Globus pallidus (tissue), 1 donor: ENCODE data around the gene TMEM163.
"Not testable (repeated sequence)": the region's sequence is repeated elsewhere in the genome, so short reads cannot be mapped to it uniquely, and the experiment has no call there.

Source experiments
- DNase-seq: peaks from one replicate; pipeline ENCODE4 v3.0.0-alpha.2; 2015; ENCODE audit warnings: low spot score

Gene TMEM163

DNA sequence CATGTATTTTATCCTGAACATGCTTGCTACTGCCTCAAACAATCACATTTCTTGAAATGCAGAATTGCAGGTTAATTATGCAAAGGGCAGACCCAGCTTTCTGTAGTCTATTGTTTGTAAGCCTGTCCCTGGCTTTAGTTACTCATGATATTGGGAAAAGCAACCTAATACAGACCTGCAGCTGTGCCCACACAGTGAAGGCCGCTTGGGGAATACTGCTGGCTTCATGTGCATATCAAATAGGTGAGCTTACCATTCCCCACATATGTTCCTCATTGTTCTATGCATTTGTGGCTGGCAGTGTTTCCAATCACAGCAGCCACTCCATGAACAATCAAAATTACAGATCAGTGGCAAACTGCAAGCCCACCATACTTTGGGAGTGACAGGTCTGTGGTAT lies 186.3 kb downstream of the TMEM163 start:
- DNase-seq: no peak

DNA sequence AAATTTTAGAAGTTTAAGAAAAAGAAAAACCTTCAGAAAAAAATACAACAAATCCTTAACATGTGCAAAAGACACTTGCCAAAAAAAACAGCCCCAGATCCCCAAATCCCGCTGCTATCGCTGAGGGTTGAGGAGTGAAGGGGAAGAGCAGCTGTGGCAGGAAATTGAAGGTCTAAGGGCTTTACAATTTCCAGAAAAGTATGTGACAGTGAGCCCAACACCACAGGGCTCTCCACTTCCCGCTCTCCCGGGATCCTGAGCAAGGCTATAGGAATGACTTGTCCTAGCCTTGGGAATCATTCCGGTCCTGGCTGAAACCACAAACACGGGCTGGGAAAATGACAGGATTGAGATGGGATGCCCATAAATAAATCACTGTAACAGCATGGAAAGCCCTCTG lies 191.4 kb downstream of the TMEM163 start:
- DNase-seq: no peak

GRCh38 chr2:134522496-134523455 lies 196.0 kb downstream of the TMEM163 start:
- no peak for DNase-seq

GRCh38 chr2:134518101-134518500 lies 200.7 kb downstream of the TMEM163 start:
- DNase-seq: no peak

GRCh38 chr2:134515137-134515536 lies 203.7 kb downstream of the TMEM163 start:
- DNase-seq: no peak

- DNase-seq: no peak
Measured at GRCh38 chr2:134513465-134513804, 205.4 kb downstream of the TMEM163 start.

GRCh38 chr2:134512734-134513464 lies 205.9 kb downstream of the TMEM163 start:
- DNase-seq: no peak

- no peak for DNase-seq
Measured at GRCh38 chr2:134508391-134508790, 210.4 kb downstream of the TMEM163 start.

DNA sequence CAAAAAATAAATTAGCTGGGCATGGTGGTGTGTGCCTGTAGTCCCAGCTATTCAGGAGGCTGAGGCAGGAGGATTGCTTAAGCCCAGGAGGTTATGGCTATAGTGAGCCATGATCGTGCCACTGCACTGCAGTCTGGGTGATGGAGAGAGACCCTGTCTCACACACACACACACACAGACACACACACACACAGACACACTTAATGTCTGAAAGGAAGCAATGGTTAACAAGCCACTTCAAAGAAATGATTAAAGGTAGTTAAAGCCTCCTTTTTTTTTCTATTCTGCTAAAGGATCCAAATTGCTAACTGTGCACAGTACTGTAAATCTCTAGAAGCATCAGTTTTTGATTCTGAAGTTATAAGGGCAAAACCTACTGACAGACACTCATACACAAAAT lies 211.1 kb downstream of the TMEM163 start:
- no peak for DNase-seq

GRCh38 chr2:134507159-134507558 lies 211.6 kb downstream of the TMEM163 start:
- not testable (repeated sequence) for DNase-seq

DNA sequence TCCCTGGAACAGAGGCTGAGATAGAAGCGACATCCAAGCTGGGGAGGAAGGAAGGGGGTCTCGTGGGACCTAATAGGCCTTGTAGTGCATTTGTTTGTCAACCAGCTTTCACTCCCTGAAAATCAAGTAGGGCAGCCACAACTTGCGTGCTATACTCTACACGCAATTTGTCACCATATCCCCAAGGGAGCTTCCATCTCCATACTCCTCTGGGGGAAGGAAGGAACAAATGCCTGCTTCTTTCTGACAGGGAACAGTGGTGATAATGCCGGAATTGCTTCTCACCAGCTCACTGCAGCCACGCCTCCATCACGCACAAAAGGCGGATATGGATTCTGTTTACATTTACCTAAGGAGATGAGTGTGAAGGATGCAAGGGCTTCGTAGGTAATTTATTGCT lies 213.4 kb downstream of the TMEM163 start:
- DNase-seq: no peak

DNA sequence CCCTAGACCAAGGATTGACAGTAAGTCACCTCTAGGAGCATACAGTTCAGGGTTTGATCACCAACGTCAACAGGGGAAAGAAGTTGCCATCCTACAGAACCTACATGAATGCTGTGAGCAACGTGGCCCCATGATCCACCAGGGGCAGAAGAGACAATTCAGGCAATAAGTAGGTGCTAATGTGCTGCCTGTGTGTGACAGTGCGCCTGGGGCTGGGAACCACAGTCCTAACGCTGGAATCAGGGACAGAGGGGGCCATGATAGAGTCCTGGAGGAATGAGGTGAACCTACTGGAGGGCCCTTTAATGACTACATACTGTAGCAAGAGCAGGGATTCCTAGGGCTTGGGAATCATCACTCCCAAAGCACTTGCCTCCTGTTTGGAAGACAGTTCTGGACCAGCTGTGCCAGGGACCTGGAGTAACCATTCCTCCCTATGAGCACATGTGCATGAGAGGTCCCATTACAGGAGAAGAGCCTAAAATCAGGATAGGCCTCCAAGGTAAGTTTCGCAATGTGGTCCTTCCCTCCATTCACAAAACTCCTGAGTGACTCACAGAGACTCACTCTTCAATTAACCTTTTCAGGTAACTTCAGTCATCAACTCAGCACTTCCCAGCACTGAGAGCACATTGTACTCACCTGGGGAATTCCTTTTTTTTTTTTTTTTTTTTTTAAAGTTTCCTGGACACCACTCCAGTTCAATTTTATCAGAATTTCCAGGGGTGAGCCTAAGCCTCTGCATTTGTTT lies 214.0 kb downstream of the TMEM163 start:
- no peak for DNase-seq

DNA sequence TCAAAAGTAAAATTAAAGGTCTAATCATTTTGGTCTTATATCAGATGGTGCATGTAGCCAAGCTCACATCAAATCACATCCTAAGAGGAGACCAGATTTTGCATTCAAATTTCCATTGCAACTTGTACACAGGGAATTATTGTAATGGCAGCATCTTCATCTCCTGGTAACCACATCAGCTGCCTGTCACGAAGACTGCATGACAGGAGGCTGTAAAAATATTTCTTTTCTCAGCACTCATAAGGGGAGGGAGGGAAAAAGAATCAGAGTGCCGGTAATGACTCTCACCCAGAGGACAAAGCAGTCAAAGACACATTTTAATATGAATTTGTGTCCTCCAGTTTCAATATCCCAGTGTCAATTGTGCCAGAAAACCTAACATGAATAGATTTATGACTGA lies 216.7 kb downstream of the TMEM163 start:
- DNase-seq: no peak

DNA sequence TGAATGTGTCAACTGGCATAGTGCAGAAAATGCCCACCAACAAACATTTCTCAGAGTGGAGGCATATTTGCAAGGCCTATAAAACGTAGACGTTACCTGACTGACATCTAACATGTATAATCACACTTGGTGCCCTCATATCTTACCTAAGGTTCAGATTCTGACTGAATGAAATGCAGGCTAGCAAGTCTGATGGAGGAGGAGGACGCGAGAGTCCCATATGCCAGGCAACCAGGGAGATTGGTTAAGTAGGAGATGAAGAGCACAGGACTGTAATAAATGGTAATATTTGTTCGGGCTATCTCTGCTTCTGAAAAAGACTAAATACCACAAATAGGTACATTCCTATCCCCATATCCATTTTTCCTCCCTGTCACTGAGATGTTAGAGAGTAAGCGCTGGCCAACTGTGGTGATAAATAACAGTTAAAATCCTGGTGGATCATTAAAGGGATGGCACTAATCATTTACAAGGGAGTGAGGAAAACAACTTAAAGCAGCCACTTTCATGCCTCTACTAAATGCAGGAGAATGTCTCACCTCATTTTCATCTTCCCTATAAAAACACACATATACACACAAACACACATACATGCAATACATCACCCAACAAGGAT lies 217.2 kb downstream of the TMEM163 start:
- DNase-seq: no peak

GRCh38 chr2:134500211-134500935 lies 218.4 kb downstream of the TMEM163 start:
- no peak for DNase-seq

DNA sequence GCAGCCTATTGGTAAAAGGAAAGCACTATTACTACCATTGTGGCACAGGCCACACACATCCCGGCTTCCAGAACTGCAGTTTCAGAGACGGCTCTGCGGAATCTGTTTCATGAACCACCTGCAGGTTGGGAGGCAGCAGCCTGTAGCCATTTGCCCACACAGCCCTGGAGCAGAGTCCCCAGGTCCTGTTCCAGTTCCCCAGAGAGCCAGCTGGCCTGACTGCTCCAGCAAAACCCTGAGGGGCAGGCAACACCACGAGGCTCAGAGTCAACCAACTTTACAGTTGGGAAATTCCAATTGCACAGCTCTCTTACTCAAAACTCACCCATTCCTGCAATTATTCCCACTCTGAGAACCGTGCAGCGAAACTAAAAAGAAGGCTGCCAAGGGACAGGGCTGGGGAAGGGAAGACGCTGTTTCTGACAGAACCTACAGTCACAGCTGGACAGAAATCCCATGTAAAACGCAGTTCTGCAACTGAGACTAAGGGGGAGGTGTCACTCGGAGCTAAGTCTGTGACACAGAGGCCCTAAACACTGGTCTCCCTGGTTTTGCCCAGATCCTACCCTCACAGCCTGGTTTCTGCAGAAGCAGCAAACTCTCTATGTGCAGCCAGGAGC lies 219.4 kb downstream of the TMEM163 start:
- no peak for DNase-seq

DNA sequence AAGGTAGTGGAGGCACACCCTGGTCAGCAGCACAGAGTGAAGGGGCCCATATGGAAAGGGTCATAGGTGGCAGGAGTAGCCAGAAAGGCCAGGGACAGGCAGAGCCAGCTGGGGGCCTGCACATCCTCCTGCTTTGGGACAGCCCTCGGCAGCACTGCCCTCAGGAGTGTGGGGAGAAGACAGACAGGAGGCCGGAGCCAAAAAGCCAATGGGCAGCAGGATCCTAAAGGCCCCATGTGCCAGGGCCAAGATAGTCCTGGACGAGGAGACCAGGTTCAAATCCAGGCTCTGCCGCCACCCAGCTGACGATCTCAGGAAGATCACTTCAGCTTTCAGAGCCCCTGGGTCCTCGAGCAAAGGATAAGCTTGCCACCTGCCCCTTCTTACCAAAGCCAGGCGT lies 220.1 kb downstream of the TMEM163 start:
- no peak for DNase-seq

GRCh38 chr2:134493797-134494196 lies 225.0 kb downstream of the TMEM163 start:
- no peak for DNase-seq

DNA sequence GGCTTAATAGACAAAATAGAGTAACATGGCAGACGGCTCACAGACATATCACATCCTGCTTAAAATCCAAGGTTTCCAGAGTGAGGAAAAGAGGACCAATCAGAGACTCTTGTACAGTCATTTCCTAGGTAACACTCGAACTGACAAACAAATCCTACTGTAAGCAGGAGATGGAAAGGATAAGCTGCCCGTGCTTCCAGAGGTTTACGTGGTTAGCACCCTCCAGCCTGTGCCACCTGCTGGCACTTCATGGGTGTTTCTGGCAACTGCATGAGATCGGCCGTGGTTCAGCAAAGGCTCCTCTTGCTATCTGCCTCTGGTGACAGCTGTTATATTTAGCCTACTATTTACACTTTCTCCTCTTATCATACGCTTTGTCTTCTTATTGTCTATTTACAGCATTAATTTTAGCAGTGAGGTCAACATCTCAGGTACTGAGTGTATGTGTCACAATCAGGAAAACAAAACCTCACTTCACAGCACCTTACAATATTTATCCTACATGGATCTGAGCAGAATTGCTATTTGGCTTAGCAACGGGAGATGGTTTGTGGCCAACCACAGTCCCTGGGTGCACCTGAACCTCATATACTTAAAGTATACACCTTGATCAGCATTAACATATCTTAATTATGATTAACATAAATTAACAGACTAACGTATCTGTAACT lies 226.9 kb downstream of the TMEM163 start:
- no peak for DNase-seq

DNA sequence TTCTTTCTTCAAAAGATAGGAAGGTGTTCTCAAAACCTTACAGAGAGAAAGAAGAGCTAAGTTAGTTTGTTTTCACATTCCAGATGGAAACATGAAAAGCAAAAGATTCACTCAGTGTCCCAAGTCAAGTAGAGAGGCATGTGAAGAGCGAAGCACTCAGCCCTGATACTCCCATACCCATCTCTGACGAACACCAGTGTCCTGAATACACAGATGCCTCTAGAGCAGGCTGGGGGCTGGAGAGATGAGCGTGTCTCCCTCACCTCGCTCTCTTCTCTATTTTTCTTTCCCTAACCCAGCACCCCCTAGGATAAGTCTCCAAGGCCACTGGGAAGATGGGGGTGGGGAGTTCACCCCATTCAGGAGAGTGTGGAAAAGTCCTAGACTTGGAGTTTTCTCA lies 227.8 kb downstream of the TMEM163 start:
- no peak for DNase-seq
